ENCODE results near the gene RPS25.
"Not testable (repeated sequence)": the region's sequence is repeated elsewhere in the genome, so short reads cannot be mapped to it uniquely, and the experiment has no call there.

The RPS25 gene

DNA sequence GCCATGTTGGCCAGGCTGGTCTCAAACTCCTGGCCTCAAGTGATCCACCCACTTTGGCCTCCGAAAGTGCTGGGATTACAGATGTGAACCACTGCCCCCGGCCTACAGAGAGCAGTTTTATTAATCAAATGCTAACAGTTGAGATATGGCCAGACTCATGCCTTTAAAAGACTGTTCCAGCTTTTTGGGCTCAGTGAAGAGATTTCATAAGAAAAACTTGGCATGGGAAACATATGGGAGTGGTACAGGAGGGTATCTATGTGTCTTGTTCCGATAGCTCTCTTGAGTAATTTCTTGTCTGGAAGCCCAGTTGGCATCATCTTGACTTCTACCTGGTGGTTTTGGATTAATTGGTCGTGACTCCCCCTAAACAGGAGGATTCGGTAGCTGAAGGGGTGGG, 20.7 kb upstream of the RPS25 start:
- no peak for DNase-seq

DNA sequence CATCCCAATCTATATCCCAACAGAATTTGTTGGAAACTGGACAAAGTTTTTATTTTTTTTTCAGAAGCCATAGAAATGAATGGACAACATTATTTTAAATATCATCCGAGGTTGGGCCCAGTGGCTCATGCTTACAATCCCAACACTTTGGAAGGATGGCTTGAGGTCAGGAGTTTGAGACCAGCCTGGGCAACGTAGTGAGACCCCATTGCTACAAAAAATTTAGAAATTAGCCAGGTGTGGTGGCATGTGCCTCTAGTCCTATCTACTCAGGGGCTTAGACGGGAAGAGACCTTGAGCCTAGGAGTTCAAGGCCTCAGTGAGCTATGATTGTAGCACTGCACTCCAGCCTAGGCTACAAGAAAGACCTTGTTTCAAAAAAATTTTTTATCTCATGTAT, 16.7 kb upstream of the RPS25 start:
- DNase-seq, result no peak

DNA sequence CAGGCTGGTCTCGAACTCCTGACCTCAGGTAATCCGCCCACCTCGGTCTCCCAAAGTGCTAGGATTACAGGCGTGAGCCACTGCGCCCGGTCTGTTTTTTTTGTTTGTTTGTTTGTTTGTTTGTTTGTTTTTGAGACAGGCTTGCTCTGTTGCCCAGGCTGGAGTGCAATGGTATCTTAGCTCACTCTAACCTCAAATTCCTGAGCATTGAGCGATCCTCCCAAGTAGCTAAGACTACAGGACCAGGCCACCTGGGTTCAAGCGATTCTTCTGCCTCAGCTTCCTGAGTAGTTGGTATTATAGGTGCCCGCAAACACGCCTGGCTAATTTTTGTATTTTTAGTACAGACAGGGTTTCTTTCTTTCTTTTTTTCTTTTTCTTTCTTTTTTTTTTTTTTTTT, 15.3 kb upstream of the RPS25 start:
- not testable (repeated sequence) for DNase-seq

DNA sequence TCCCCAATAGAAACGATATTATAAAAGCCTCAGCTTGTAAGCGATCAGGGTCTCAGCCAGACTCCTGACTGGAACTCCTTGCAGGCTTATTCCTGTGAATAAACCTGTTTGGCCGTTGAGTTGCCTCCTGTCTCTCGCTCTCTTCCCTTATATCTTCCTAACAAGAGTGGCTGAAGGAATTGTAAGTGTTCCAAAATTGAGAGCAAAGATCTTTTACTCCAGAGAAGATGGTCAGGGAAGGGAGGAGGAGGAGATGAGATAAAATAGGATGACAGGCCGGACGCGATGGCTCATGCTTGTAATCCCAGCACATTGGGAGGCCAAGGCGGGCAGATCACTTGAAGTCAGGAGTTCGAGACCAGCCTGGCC, 13.8 kb upstream of the RPS25 start:
- DNase-seq, result no peak

DNA sequence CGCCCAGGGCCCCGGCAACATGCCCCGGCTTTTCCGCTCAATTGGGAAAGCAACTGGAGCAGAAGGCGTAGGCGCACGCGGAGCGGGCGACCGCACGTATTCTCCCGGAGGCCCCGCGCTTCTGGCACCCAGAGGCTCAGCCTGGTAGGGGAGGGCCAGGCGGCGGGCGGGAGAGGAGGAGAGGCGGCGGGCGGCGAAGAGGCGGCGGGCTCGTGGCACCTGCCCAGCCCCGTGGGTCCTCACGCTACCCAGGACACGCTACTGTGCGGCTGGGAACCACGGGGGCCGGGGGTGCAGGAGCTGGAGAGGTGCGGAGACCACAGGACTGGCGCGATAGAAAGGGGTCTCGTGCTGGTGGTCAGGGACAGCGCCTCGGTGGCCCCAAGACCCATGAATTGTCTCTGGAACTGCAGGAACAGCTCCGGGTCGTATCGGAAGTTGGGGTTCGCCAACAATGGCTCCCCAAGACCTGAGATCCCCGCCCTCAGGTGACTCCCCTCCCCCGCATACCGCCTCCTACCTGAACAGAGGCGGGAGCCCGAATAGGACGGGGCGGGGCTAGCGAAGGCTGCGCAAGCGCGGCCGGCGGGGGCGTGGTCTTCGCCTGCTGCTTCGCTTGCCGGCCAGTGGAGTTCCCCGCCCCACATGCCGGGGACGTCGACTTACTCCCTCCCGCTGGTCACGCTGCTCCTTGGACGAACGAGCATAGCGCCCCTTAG, 12.3 kb upstream of the RPS25 start, which contains the start of gene SLC37A4:
SLC37A4 (minus strand) TSS at position 549 of the 719 bp plus-strand sequence.
- peak; percentile 96 for DNase-seq

DNA sequence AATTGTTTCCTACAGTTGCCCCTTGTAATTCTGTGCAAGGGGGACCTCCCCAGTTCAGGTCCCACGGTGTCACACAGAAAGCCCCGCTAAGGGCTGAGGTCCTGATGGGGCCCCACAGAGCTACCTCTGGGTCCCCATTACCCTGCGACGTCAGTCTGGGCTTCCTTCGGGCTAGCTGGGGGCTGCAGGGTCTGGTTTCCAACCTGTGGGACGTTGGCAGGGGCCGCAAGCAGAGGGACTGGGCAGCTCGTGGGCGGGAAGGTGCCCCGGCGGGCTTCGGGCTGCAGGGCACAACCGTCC, 11.8 kb upstream of the RPS25 start:
- DNase-seq, result no peak

DNA sequence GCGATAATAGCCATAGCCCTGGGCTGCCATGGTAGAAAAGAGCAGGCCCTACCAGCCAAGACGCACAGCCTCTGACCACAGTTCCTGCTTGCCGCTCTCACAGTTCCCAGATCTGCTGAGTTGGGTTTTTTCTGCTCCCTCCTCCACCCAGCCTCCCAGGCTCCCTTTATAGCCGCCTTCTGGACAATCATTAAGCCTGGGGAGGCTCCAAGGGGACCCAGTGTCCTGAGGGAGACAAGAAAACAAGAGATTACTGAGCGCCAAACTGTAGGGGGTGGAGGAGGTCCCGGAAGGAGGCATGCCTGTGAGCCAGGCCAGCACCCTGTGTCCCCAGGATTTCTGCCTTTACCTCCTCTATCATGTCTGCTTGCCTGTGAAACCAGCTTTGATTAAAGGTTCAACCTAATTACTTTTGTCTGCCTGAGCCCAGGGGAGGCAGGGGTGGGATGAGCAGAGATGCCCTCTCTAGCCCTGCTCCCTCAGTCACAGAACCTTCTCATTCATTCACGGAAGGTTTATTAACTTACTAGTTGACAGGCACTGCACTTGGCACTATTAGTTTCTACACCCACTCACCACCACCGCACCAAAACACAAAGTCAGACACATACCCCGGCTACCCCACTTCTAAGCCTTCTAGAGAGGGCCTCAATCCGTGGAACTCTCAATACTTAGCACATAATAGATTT, 11.3 kb upstream of the RPS25 start:
- no peak for DNase-seq

DNA sequence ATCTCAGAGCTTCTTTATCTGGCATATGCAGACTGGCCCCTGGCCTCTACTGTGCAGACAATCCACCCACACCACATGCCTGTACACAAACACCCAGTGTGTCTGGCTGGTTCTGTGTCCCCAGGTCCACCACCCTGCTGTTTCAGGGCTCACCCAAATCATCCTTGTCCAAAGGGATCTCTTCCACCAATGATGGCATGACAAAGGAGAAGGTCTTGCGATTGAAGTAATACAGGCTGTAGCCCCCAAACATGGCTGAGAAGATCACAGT, 10.9 kb upstream of the RPS25 start:
- DNase-seq, result no peak

DNA sequence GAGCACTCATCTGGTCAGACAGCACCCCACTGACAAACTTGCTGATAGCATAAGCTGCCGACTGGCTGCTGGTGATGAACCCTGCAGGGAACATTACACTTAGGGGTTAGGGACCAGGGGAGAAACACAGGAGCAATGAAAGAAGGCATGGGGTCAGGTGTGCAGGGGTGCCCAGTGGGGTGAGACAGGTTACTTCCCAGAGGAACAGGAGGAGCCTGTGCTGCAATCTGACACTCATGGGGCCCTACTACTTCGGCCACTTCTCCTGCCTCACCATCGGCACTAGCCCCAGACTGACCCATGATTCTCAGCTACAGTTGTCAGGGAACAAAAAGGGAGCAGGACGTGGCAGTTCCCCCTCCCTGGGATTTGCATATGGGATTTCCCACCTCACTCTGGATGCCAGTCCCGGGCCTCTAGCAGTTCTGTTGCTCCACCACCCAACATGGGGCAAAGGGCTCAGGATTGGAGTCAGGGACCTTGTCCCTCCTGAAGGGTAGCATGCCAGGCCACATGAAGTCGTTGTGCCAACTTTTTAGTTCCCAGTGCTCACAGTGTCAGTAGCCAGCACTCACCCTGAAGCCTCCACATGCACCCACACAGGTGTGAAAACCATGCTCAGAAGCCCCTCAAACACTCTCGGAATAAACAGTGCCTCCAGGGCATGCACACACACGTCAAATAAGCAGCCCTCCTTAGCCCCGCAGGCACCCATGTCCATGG, 10.4 kb upstream of the RPS25 start:
- DNase-seq, result no peak

DNA sequence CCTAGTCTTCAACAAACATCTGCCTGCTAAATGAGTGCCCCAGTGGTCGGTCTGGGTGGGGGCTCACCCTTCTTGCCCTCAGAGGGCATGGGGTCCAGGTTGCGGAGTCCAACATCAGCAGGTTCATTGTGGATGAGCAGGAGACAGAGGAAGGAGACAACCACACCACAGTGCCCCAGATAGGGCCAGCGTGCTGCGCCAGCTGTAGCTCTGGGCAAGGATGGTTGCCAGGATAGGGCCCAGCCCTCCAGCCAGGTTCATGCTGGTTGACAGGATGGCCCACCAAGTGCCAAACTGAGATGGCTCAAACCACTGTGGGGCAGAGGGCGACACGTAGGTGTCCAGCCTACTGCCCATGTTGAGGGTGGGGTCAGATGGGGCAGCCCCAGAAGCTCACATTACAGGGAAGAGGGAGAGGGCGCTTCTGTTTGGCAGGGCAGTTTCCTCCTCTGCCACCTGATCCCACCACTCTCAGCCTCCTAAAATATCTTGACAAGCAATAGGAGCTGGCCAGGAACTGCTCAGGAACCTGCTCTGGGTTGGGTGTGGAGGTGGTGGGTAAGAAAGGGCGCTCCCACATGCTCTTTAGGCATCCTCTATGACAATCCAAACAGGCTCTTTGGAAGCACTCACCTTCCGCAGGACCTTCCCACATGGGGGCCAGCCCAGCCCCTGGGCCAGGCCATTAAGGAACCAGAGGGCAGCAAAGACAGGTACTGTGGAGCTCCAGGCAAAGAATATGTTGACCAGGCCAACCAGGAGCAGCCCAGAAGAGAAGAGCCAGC, 9.6 kb upstream of the RPS25 start:
- no peak for DNase-seq

DNA sequence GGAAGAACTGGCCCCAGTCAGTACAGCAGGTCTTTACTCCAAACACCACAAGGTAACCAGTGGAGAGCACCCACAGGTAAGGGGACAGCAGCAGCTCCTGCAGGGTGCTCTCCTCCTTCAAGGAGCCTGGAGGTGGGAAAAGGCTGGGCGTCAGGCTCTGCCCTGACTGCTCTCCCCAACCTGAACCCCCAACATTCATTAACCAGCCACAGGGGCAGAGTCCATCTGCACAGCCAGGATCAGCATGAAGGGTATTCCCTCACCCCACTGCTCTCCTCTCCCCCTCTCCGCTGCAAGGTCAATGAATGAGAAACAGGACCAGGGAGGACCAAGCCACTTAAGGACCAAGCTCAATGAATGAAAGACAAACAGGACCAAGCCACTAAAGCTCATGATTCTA, 8.8 kb upstream of the RPS25 start:
- DNase-seq, result no peak

DNA sequence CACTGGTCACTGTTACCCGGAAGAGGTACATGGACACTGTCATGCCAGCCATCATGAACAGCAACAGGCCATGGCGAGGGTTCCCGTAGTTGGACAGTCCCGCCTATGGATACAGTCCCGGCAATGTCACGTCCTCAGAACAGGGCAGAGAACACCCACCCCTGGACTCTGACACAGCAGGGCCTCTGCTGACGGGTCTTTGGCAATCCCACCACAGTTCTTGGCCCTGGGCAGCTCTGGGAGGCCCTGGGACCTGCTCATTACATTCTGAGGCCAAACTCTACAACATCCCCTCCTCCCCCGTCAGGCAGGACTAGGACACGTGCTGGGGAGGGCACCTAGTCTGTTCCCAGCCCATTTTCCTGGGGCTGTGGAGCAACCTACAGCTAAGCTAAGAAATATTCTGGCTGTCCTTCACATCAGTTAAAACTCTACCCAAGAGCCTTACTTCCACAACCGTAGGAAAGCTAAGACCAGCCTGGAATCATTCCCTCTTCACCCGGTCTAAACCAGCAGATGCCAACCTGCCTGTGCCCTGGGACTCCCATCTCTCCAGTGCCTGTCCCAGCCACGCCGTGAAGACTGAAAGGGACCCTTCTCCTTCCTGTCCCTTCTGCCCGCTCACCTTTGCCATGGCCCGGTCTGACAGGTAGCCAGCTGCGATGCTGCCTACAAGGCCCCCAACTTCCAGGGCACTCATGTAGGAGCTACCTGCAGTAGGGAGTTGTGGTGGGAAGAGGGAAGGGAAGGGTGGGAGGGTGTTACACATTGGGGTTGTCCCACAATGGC, 8.0 kb upstream of the RPS25 start:
- no peak for DNase-seq

DNA sequence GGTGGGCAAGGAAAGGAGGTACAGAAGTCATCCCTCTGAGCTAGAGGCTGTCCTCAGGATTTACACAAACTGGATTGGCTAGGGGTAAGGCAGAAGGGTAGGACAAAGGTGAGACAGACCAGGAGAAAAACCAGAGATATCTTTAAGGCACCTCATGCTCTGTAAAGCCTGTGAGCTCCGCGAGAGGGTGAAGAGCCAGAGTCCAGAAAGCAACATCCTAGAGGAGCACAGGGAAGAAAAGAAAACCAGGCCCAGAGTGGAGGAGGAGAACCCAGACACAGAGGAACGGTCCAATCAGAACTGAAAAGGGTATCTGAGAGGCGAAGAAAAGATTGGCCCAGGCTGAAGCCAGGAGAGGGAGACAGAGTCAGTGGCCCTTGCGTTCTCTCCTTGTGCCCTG, 7.4 kb upstream of the RPS25 start:
- DNase-seq, result no peak

DNA sequence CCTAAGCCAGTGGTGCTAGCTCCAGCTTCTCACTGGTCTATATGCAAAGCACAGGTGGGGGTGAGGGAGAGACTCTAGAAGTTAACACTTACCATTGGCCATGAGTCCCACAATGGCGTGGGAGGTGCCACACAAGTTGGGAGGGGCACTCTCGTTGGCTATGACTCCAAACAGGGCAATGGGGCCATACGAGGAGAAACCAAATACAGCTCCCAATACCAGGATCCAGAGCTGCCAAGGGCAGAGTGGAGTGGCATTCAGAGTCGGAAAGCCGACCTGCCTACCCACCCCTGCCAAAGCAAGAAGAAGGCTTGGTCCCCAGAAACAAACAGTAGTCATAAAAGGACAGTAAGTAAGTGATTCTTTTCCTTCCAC, 6.9 kb upstream of the RPS25 start:
- no peak for DNase-seq

DNA sequence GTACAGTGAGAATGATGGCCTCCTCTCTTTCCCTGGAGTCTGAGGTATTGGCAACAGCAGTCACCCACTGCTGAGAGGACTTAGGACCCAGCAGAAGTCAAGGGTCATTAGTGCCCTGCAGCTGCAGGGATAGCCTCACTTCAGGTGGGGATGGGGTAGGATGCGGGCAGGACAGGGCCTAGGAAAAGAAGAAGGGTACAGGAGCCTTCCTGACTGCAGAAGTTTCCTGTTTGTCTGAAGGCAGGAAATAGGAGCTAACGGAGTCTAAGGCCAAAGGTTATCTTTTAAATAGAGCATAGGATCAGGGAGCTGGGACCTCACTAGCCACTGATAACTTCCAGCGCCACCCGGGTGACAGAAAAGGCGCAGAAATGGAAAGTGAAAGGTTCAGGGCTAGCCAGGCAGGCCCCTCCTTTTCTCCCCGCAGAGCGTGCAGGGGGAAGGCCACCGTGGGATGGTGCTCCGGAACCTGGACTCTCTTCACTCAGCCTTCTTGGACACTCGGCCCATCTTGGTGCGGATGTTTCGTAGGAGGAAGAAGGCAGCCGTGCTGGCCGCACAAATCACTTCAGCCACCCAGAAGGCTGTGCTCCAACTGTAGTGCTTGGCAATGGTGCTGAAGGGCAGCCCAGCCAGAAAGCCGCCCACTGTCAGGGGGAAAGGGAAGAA, 6.4 kb upstream of the RPS25 start:
- DNase-seq, result no peak

DNA sequence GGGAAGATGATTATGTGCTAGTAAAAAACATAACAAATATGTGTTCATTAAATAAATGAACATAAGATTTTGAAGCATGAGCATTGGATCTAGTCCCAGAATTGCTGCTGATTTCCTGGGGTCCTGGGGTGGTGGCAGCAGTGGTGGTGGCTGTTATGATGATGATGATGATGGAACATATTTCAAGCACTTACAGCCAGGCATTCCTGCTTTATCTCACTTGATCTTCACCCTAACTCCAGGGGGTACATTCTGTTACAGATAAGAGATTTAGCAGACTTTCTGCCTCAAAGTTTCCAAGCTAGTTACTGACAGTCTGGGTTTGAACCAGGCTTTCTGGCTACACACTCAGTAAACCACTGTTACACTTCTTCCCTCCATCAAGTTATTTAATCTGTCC, 5.6 kb upstream of the RPS25 start:
- no peak for DNase-seq

DNA sequence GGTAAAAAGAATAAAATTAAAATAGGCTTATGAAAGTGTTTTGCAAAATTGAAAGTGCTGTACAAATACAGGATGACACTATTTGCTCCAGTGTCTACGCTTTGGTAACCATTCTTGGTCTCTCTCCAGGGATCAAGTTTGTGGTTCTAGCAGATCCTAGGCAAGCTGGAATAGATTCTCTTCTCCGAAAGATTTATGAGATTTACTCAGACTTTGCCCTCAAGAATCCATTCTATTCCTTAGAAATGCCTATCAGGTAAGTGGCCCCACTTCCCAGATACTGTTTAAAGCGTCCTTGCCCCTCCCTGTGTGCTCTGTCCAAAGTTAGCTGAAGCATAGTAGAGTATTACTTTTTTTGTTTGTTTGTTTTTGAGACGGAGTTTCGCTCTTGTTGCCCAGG, 3.5 kb upstream of the RPS25 start:
- no peak for DNase-seq

DNA sequence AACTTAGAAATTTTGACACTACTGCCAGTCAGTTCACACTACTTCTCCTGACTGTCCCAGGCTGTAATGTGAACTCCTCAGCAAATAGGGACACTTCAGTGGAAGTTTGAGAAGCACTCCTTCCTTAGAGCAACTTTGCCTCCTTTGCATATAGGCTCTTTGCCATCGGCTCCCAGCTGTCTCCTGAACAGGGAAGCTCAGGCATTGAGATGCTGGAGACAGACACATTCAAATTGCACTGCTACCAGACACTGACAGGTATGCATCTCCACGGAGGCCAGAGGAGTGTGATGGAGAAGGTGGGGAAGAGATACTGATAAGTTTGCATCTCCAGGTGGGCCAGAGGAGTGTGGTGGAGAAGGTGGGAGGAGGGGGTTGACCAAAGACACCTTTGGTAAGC, 1.9 kb upstream of the RPS25 start:
- DNase-seq, result no peak

DNA sequence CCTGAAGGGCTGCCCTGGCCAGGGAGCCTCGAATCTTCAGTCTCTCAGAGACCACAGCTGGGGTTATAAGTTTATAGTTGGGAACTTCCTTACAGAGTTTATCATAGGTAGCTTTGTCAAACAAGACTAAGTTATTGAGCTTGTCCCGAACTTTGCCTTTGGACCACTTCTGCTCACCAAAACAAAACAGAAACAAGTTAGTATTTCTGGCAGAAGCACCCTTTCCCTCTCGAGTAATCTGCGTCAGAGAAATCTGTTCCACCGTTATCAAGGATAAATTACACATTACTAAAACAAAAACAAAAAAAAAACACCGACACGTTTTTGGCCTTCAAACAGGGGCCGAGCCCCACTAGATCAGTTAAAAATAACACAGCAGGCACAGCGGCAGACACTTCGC, 766 bp downstream of the RPS25 start:
- DNase-seq, result not testable (repeated sequence)

DNA sequence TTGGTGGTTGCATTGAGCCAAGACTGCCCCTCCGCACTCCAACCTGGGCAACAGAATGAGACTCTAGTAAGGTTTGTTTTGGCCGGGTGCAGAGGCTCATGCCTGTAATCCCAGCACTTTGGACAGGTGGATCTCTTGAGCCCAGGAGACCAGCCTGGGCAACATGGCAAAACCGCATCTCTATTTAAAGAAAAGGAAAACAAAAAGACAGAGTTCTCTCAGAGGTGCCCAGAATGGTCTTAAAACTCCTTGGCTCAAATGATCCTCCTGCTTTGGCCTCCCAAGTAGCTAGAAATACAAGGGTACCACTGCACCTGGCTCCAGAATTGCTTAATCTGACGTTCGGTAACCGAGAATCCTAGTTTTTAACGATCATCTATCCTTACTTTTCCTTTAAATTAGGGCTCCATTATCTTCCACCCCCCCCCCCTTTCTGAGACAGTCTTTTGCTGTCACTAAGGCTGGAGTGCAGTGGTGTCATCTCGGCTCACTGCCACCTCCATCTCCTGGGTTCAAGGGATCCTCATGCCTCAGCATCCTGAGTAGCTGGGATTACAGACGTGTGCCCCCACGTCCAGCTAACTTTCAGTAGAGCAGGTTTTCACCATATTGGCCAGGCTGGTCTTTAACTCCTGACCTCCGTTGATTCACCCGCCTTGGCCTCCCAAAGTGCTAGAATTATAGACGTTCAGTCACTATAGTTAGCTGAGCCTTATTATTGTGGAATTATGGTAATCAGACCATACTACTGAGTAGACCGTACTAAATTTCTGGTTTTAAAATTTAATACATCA, 1.7 kb downstream of the RPS25 start:
- DNase-seq, result no peak

DNA sequence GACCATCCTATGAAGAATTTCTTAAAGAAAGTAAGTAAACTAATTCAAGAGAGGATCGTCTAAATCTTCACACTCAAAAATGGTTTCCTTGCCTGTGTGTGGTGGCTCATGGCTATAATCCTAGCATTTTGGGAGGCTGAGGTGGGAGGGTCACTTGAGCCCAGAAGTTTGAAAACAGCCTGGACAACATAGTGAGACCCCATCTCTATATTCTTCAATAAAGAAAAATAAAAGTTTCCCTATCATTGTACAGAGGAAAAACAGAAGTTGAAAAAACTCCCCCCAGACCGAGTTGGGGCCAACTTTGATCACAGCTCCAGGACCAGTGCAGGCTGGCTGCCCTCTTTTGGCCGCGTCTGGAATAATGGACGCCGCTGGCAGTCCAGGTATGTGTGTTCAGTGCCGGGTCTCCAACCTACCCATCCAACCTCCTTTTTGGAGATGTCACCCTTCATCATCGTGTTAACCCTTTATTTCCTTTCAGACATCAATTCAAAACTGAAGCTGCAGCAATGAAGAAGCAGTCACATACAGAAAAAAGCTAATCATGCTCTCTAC, 3.0 kb downstream of the RPS25 start:
- DNase-seq, result no peak
